Activated T-helper 2 cell treated with anti-CD3 and anti-CD28 coated beads, Interferon-gamma antibody, Interleukin-2, Interleukin-4, amounts not matched to agents 10 μg/mL and 5 μg/mL and 100 μg/mL, durations not matched to agents 14 hours and 24 hours and 36 hours (primary cell): Measurements from ENCODE around the gene DAW1. TPM values are rescaled to one million over a fixed set of nuclear protein-coding genes. Genes with fewer than 3 reads are reported as not detected.

Experiments used
- DNase-seq: peaks from one replicate; pipeline ENCODE4 v3.0.0; 2021; ENCODE audit warnings: low spot score
- H3K27ac Mint-ChIP-seq: one replicate; pipeline ENCODE4 v1.8.0; 2021; ENCODE audit warnings: mixed read lengths
- H3K27me3 Mint-ChIP-seq: one replicate; pipeline ENCODE4 v1.8.0; 2021; ENCODE audit warnings: low read depth, mixed read lengths
- H3K36me3 Mint-ChIP-seq: one replicate; pipeline ENCODE4 v1.8.0; 2021; ENCODE audit warnings: low read depth, mixed read lengths
- H3K4me1 Mint-ChIP-seq: one replicate; pipeline ENCODE4 v1.8.0; 2021; ENCODE audit warnings: low read depth, mixed read lengths
- H3K4me3 Mint-ChIP-seq: one replicate; pipeline ENCODE4 v1.8.0; 2021; ENCODE audit warnings: low read depth, mild to moderate bottlenecking, moderate library complexity, mixed read lengths
- H3K9me3 Mint-ChIP-seq: one replicate; pipeline ENCODE4 v1.8.0; 2021; ENCODE audit warnings: mixed read lengths
- intact Hi-C: fragments of 100-400 bp; cut with micrococcal nuclease; formaldehyde crosslinking; loops from one replicate; pipeline ENCODE4 v1.15.1; 2023
- total RNA-seq: library from RNA; stranded (reverse); gene quantifications from 2 replicates; pipeline ENCODE4 v1.2.3, GENCODE V29; 2022

DAW1 gene
- total RNA-seq, 1 donor from 2014 or later: not detected

DNA sequence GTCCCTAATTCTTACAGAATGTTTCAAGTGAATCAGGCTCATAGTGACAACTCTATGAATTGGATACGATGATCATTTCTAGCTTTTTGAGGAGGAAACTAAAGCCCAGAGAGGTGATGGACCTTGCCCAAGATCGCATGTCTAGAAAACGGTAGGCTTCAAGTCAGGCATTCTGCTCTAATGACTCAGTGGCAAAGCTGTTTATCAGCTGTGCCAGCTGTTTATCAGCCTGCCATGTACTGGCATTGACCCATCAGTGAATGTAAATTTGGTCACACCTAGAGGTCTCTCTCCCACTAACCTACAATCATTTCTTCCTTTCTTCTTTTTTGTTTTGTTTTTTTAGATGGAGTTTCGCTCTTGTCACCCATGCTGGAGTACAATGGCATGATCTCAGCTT, 6.1 kb upstream of the DAW1 start:
- Mint-ChIP-seq H3K9me3 (no peaks in the 10 kb centered on the region), H3K4me3 (no peak overlapping the region), H3K4me1 (no peaks in the 10 kb centered on the region), H3K36me3 (no peaks in the 10 kb centered on the region), H3K27ac (no peak overlapping the region), H3K27me3 (peaks cover 11% of the 10 kb centered on the region)
- intact Hi-C loops: no loop called here
- no peak for DNase-seq

DNA sequence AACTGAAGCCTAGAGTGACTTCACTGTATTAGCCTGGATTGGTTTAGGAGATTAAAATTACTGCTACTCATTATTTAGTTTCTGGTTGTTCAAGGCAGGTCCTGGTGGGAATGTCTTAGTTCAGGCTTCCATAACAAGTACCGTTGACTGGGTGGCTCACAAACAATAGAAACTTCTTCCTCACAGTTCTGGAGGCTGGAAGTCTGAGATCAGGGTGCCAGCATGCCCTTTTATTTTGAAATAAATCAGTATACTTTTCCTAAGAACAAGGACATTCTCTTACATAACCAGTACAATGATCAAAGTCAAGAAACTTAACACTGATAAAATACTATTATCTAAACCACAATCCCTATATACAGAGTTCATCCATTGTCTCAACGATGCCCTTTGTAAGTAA, 4.0 kb upstream of the DAW1 start:
- no peak overlapping the region for H3K4me3 Mint-ChIP-seq
- no peaks in the 10 kb centered on the region for H3K36me3 Mint-ChIP-seq
- H3K9me3 Mint-ChIP-seq: no peaks in the 10 kb centered on the region
- peaks cover 11% of the 10 kb centered on the region for H3K27me3 Mint-ChIP-seq
- no peak for DNase-seq
- intact Hi-C loops: no loop called here
- H3K4me1 Mint-ChIP-seq: no peaks in the 10 kb centered on the region
- H3K27ac Mint-ChIP-seq: no peak overlapping the region

DNA sequence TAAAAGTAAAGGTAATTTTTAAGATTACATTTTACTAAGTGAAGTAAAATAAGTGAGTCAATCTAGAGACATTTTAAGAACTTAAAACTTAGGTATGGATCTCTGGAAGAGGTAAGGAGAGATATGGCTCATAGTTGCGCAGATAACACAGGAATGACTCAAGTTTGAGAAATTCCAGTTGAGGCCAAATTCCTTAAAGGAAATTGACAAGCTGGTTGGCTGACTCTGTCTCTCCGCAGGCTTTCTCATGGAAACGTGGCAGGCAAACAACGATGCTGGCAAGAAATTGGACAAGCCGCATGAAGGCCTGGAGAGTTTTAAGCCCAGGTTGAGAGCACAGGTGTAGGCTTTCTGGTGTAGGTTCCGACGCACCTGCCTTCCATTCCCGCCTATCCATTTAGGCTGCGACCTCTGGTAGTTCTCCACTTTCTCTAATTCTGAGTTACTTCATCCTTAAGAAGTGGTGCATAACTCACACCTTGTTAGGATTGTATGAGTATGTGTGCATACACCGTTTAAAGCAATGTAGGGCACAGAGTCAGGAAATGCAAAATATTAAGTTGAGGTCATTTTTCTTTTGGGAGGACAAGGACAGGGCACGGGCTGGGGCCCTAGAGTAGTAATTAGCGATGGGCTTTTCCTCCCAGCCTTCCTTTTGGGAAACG, 589 bp upstream of the DAW1 start:
- Mint-ChIP-seq H3K4me1 (no peaks in the 10 kb centered on the region), H3K27ac (no peak overlapping the region), H3K9me3 (no peaks in the 10 kb centered on the region), H3K36me3 (no peaks in the 10 kb centered on the region), H3K4me3 (no peak overlapping the region), H3K27me3 (peaks cover 21% of the 10 kb centered on the region)
- DNase-seq: no peak
- intact Hi-C loops: no loop called here

DNA sequence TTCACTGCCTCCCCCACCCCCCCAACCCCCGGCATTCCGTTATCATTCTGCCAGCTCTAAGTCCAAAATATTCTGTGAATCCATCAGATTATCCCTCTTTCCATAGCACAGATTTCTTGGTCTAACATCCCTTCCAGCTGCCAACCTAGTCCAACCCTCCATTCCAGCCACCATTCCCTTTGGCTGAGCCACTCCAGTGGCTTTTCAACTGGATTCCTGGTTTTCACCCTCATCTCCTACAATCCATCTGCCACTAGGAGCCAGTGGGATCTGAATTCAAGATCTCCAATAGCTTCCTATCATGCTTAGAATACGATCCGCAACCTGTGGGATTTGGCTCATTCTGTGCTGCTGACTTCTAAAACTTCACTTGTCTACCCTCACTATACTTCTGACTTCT, 1.2 kb downstream of the DAW1 start:
- Mint-ChIP-seq H3K4me3 (no peak overlapping the region), H3K4me1 (no peaks in the 10 kb centered on the region), H3K36me3 (no peaks in the 10 kb centered on the region), H3K9me3 (no peaks in the 10 kb centered on the region), H3K27ac (no peak overlapping the region), H3K27me3 (peaks cover 17% of the 10 kb centered on the region)
- intact Hi-C loops: no loop called here
- no peak for DNase-seq

DNA sequence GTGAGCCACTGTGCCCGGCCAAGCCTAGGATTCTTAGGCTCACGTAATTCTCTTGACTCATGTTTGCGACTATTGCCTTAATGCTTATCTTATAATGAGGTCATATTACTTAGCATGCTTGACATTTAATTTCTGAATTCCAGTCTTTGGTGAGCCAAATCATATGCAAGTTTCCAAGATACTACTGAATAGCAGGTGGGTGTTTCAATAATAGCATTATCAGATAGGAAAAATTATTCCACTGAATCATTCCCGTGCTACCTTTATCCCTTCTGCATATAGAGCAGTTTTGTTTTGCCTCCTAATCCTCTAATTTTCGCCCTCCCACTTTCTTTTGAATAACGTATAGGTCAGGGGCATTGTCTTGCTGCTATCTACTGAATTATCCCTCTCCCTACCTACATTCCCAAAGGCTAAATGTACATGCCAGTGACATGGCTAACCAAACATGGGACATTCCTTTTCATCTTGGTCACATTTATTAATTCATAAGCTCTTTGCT, 4.9 kb downstream of the DAW1 start:
- Mint-ChIP-seq H3K9me3 (no peaks in the 10 kb centered on the region), H3K27me3 (peaks cover 10% of the 10 kb centered on the region), H3K4me1 (no peaks in the 10 kb centered on the region), H3K4me3 (no peak overlapping the region), H3K36me3 (no peaks in the 10 kb centered on the region), H3K27ac (no peak overlapping the region)
- intact Hi-C loops: no loop called here
- no peak for DNase-seq

DNA sequence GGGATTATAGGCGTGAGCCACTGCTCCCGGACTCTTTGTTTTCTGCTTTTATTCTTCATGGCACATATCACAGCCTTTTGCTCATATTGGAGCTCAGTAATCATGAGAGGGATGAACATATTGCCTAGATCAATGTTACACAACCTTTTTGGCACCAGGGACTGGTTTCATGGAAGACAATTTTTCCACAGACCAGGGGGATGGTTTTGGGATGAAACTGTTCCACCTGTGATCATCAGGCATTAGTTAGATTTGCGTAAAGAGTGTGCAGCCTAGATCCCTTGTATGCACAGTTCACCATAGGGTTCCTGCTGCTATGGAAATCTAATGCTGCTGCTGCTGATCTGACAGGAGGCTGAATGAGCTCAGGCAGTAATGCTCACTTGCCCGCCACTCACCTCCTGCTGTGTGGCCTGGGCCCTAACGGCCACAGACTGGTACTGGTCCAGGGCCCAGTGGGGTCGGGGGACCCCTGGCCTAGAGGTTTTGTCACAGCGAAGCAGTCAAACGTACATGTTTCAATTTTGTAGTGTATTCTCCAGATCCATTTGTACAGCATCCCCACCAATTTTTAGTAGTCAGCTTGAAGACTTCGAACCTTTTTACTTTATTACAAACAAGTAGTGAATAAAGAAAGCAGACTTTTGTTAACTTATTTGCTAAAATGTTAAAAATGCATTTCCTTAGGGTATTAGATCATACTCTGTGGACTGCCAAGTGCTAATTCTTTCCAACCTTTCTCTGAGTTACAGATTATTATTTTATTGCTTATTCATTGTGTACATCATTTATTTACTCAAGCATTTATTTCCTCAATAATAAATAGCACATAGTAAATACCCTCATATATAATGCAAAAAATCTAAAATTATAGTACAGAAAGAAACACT, 6.2 kb downstream of the DAW1 start:
- Mint-ChIP-seq H3K27me3 (peaks cover 8% of the 10 kb centered on the region), H3K27ac (no peak overlapping the region), H3K4me3 (no peak overlapping the region), H3K36me3 (no peaks in the 10 kb centered on the region), H3K4me1 (no peaks in the 10 kb centered on the region), H3K9me3 (no peaks in the 10 kb centered on the region)
- no peak for DNase-seq
- intact Hi-C loops: no loop called here

DNA sequence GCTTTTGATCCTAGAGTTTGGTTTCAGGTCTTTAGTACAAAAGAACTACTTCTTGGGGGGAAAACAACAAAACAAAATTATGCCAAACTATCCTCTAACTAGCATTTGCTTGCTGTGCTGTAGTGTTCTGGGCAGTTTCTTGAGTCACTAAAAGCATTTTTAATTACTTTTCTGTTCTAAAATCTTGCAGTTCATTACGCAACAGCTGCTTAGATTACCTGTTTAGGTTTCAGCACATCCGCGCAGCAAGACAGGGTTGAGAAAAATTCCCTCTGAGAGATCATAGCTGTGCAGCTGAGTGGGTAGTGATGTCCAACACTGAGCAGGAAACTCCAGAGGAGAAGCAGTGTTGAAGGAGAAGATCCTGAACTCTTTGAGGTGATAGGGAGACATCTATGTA, 9.0 kb downstream of the DAW1 start:
- no peaks in the 10 kb centered on the region for H3K27me3 Mint-ChIP-seq
- H3K27ac Mint-ChIP-seq: no peak overlapping the region
- intact Hi-C loops: no loop called here
- no peak overlapping the region for H3K4me3 Mint-ChIP-seq
- no peaks in the 10 kb centered on the region for H3K9me3 Mint-ChIP-seq
- no peaks in the 10 kb centered on the region for H3K36me3 Mint-ChIP-seq
- no peaks in the 10 kb centered on the region for H3K4me1 Mint-ChIP-seq
- DNase-seq: no peak

DNA sequence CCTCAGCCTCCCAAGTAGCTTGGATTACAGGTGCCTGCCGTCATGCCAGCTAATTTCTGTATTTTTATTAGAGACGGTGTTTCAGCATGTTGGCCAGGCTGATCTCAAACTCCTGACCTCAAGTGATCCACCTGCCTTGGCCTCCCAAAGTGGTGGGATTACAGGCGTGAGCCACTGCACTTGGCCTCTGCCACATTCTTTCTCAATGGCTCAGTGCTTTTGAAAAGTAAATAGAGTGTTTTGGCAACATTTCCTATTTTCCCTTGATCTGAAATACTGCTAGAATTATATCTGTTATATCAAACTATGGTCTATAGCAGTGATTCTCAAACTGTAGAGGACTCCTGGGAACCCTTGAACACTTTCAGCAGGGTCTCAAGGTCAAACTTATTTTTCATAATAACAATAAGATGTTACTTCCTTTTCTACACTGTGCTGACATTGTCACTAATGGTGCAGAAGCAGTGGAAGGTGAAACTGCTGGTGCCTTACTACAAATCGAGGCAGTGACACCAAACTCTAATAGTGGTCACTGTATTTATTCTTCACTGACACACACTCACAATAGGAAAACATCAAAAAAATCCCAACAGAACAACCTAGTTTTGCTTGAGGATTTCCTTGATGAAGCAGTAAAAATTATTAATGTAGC, 10.6 kb downstream of the DAW1 start:
- Mint-ChIP-seq H3K9me3 (no peaks in the 10 kb centered on the region), H3K27ac (no peak overlapping the region), H3K36me3 (no peaks in the 10 kb centered on the region), H3K4me3 (no peak overlapping the region), H3K4me1 (no peaks in the 10 kb centered on the region), H3K27me3 (no peaks in the 10 kb centered on the region)
- DNase-seq: no peak
- intact Hi-C loops: no loop called here

DNA sequence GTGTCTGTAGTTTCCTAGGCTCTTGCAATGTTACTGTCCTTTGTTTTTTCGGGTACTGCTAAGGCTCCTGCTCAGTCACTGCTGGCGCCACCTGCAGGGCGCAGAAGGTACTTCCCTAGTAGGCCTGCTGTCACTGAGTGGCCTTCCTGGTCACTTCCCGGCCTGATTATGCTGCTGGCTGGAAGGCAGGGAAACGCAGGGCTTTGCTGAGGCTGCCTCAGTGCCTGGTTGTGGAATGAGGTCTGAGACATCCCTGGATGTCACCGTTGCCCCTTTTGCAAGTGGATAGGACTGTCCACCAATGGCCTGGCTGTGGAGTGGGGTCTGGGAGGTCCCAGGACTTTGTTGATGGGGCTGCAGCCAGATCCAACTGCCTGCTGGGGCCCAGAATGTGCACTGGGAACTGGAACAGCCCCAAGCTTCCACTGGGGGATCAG, 13.1 kb downstream of the DAW1 start:
- Mint-ChIP-seq H3K4me1 (no peaks in the 10 kb centered on the region), H3K4me3 (no peak overlapping the region), H3K27me3 (no peaks in the 10 kb centered on the region), H3K27ac (no peak overlapping the region), H3K36me3 (no peaks in the 10 kb centered on the region), H3K9me3 (no peaks in the 10 kb centered on the region)
- DNase-seq: peak; percentile 31
- intact Hi-C loops: loop anchor here (1.0 kb wide), 1 partner anchor 226 kb away; no protein-coding TSS in a partner anchor

DNA sequence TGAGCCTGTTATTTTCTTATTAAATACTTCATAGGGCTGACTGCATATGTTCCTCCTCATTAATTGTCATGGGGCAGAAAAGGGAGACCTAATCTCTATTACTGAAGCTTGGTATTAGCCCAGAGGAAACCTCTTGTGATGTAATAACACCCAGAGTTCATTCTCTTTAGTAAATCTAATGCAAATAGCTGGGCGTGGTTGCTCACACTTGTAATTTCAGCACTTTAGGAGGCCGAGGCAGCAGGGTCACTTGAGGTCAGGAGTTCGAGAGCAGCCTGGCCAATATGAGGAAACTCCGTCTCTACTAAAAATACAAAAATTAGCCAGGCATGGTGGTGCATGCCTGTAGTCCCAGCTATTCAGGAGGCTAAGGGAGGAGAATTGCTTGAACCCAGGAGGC, 14.7 kb downstream of the DAW1 start:
- Mint-ChIP-seq H3K4me1 (no peaks in the 10 kb centered on the region), H3K36me3 (no peaks in the 10 kb centered on the region), H3K27ac (no peak overlapping the region), H3K9me3 (no peaks in the 10 kb centered on the region), H3K4me3 (no peak overlapping the region), H3K27me3 (no peaks in the 10 kb centered on the region)
- intact Hi-C loops: no loop called here
- DNase-seq: no peak

DNA sequence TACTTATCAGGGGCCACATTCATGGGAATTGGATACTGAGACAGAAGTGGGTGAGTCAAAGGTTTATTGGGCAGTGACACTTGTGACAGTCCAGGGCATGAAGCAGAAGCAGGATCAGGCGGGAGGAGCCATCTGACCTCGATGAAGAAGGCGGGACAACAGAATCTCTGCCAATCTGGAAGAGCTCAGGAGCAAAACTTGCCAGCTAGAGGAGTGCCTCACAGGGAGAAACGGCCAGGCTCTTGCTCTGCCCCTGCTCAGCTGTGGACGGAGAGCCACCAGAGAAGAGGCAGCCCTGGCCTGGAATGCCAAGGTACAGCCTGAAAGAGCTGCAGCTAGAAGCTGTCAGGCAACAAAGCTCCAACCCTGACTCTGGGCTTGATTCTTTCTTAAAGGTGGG, 16.9 kb downstream of the DAW1 start:
- intact Hi-C loops: no loop called here
- Mint-ChIP-seq H3K36me3 (no peaks in the 10 kb centered on the region), H3K27ac (no peak overlapping the region), H3K4me3 (no peak overlapping the region), H3K9me3 (no peaks in the 10 kb centered on the region), H3K27me3 (no peaks in the 10 kb centered on the region), H3K4me1 (no peaks in the 10 kb centered on the region)
- DNase-seq: no peak

DNA sequence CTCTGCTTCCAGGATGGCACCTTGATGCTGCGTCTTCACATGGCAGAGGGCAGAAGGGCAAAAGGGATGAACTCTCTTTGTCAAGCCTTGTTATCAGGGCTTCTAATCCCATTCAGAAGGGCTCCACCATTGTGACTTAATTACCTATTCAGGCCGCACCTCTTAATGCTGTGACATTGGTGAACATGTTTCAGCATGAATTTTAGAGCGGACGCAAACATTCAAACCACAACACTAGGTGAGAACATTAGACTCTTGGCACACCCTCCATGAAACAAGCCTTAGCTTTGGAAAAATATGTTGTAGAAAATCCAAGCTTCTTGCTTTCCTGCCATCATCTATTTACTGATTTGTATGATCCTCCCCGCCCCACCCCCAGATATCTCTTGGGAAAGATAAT, 17.9 kb downstream of the DAW1 start:
- DNase-seq: no peak

More for the DNA sequence above, 17.9 kb downstream of the DAW1 start:
- no peak overlapping the region for H3K4me3 Mint-ChIP-seq
- no peaks in the 10 kb centered on the region for H3K36me3 Mint-ChIP-seq
- no peak overlapping the region for H3K27ac Mint-ChIP-seq
- H3K4me1 Mint-ChIP-seq: no peaks in the 10 kb centered on the region
- H3K9me3 Mint-ChIP-seq: no peaks in the 10 kb centered on the region
- intact Hi-C loops: no loop called here
- no peaks in the 10 kb centered on the region for H3K27me3 Mint-ChIP-seq
